Right lobe of liver (tissue), 6 donors: ENCODE data around the gene CD248. TPM values are rescaled to one million over a fixed set of nuclear protein-coding genes. Genes with fewer than 3 reads are reported as not detected.

Experiments used
- ATAC-seq, 4 donors: fragments of 200-7000 bp; cut with Tn5 transposase; one replicate each; pipeline ENCODE4 v1.9.1; 2020; ENCODE audit warnings: mild to moderate bottlenecking in 4 of 4, moderate library complexity in 4 of 4
- DNase-seq, 3 donors: peaks; one replicate each; pipeline ENCODE4 v3.0.0-alpha.2; 2020
- H3K27ac ChIP-seq, 3 donors: fragments of 200-600 bp; one replicate each; pipeline ENCODE4 v1.8.0; 2022
- H3K27me3 ChIP-seq, 2 donors: fragments of 200-600 bp; one replicate each; pipeline ENCODE4 v1.8.0; 2022
- H3K36me3 ChIP-seq, 4 donors: fragments of 200-600 bp; sonication (generic) in 1 of 4; one replicate each; pipeline versions ENCODE4 v1.5.1 to v1.8.0; 2017 to 2022; ENCODE audit warnings: control low read depth in 1 of 4
- H3K4me1 ChIP-seq, 4 donors: fragments of 200-600 bp; sonication (generic) in 1 of 4; one replicate each; pipeline versions ENCODE4 v1.5.1 to v1.8.0; 2017 to 2022; ENCODE audit warnings: control low read depth in 1 of 4
- H3K4me3 ChIP-seq, 3 donors: fragments of 200-600 bp; one replicate each; pipeline ENCODE4 v1.8.0; 2022
- H3K9me3 ChIP-seq, 4 donors: fragments of 200-600 bp; sonication (generic) in 1 of 4; one replicate each; pipeline versions ENCODE4 v1.5.1 to v1.8.0; 2017 to 2022; ENCODE audit warnings: control low read depth in 1 of 4
- CTCF ChIP-seq, 4 donors: fragments of 200-600 bp in 3 of 4; fragments of 450-650 bp in 1 of 4; IDR thresholded peaks; one replicate each; pipeline versions ENCODE4 v1.5.1 to v1.8.0; 2016 to 2022; ENCODE audit warnings: antibody characterized with exemption in 4 of 4, mild to moderate bottlenecking in 2 of 4
- POLR2A ChIP-seq: fragments of 450-650 bp; IDR thresholded peaks from one replicate; pipeline ENCODE4 v1.6.1; 2017; ENCODE audit warnings: antibody characterized with exemption, mild to moderate bottlenecking
- WGBS: methylation state at CpG from one replicate; pipeline ENCODE4 v1.1.6; 2018; ENCODE audit warnings: low coverage, low lambda C conversion rate; ENCODE audit not compliant: insufficient coverage; ENCODE audit errors: missing lambda C conversion rate; 5-methylcytosine and 5-hydroxymethylcytosine counted together
- intact Hi-C, 2 donors: fragments of 100-400 bp; cut with DNase I; formaldehyde crosslinking; loops; one replicate each; pipeline versions ENCODE4 v1.11.2 to v1.14.1; 2022
- total RNA-seq, 6 experiments: library from RNA; depleted of rRNA in 2 of 6; stranded (reverse); fragments of >200 nt in 2 of 6; fragmentation: NEBNext Ultra II Directional in 3 of 6; extraction: Animal tissue kit (Norgen Biotek cat#: 25700) in 3 of 6; gene quantifications; one replicate each; pipeline versions ENCODE4 v1.1.0 to v1.2.4, GENCODE V29; 2016 to 2023
- donor health status: DM: no; HTN: yes; CAD: no.
- donor health status: DM: no; HTN: no; CAD: no.
- donor health status: DM: no; HTN: no; CAD: no.
- donor health status: DM: no; HTN: yes; CAD: no.
- donor health status: DM: no; HTN: yes; CAD: no.

Gene CD248
- total RNA-seq, 6 experiments from 2014 or later = 0.37 to 3.2 (median 0.94) TPM

- Histone ChIP-seq H3K4me3 (peak within 1 kb of the TSS; percentile 21 to 47 (median 26)), H3K4me1 (peaks cover 0 to 17% (median 7%) of the 10 kb centered on the region in 4 donors), H3K9me3 (no peaks in the 10 kb centered on the region), H3K36me3 (no peaks in the 10 kb centered on the region), H3K27me3 (no peaks in the 10 kb centered on the region), H3K27ac (no peak within 1 kb of the TSS)
- ATAC-seq (no peak), DNase-seq (no peak)
- TF ChIP-seq CTCF (IDR thresholded peaks at IDR 0.05) = no peak
- TF ChIP-seq POLR2A = no peak
- intact Hi-C loops = loop anchor here in 1 of 2 donors (10.0 kb wide), 1 partner anchor 93 kb away; no protein-coding TSS in a partner anchor
- no CpG with 5 or more reads among the region's 95 CpGs for WGBS
Measured at GRCh38 chr11:66291706-66292542, 24.9 kb downstream of the CD248 start, which contains the start of gene TMEM151A. Gene TMEM151A (plus strand): TSS chr11:66291894. CDS start chr11:66292014, 120 bp downstream.

- Histone ChIP-seq H3K9me3 (no peaks in the 10 kb centered on the region), H3K36me3 (no peaks in the 10 kb centered on the region), H3K27ac (no peak overlapping the region), H3K4me1 (peaks cover 0 to 17% (median 7%) of the 10 kb centered on the region in 4 donors), H3K27me3 (no peaks in the 10 kb centered on the region), H3K4me3 (no peak overlapping the region)
- ATAC-seq (no peak), DNase-seq (no peak)
- TF ChIP-seq CTCF (IDR thresholded peaks at IDR 0.05) (no peak), POLR2A (no peak)
- no CpG with 5 or more reads among the region's 16 CpGs for WGBS
- intact Hi-C loops = loop anchor here in 1 of 2 donors (10.0 kb wide), 1 partner anchor 93 kb away; no protein-coding TSS in a partner anchor
Measured at GRCh38 chr11:66291303-66291705, 25.5 kb downstream of the CD248 start.

- 52% methylated on average over 2 of the region's 2 CpGs for WGBS
- Histone ChIP-seq H3K4me1 (peaks cover 0 to 17% (median 7%) of the 10 kb centered on the region in 4 donors), H3K27ac (no peak overlapping the region), H3K4me3 (no peak overlapping the region), H3K27me3 (no peaks in the 10 kb centered on the region), H3K36me3 (no peaks in the 10 kb centered on the region), H3K9me3 (no peaks in the 10 kb centered on the region)
- DNase-seq (no peak), ATAC-seq (no peak)
- intact Hi-C loops = loop anchor here in 1 of 2 donors (10.0 kb wide), 1 partner anchor 95 kb away; no protein-coding TSS in a partner anchor
- TF ChIP-seq POLR2A (no peak), CTCF (IDR thresholded peaks at IDR 0.05) (no peak)
Measured at GRCh38 chr11:66290330-66290621, 26.6 kb downstream of the CD248 start.

GRCh38 chr11:66289548-66290329 lies 27.1 kb downstream of the CD248 start:
- no peaks in the 10 kb centered on the region for H3K36me3 ChIP-seq
- 9% methylated on average over 5 of the region's 36 CpGs for WGBS
- DNase-seq = peak in 2 of 3 donors; percentile 71 to 81
- intact Hi-C loops = loop anchor here (10.0 kb wide), 2 partner anchors 65 to 95 kb away; no protein-coding TSS in a partner anchor
- peaks cover 0 to 17% (median 7%) of the 10 kb centered on the region in 4 donors for H3K4me1 ChIP-seq
- peak; percentile 39 to 55 (median 54) for ATAC-seq
- TF ChIP-seq CTCF (IDR thresholded peaks at IDR 0.05) (no peak), POLR2A (no peak)
- peak overlapping the region; percentile 69 to 97 (median 75) for H3K4me3 ChIP-seq
- no peaks in the 10 kb centered on the region for H3K9me3 ChIP-seq
- H3K27ac ChIP-seq = peak overlapping the region; percentile 77 to 97 (median 91)
- no peaks in the 10 kb centered on the region for H3K27me3 ChIP-seq
